CD4-positive, alpha-beta T cell treated with Interleukin-2 at 100 ng/mL for 4 hours (primary cell): Measurements from ENCODE around the gene SARNP.
"Not testable (repeated sequence)": the region's sequence is repeated elsewhere in the genome, so short reads cannot be mapped to it uniquely, and the experiment has no call there.

Source experiments
- DNase-seq: peaks from one replicate; pipeline ENCODE4 v3.0.0-alpha.2; 2020; ENCODE audit warnings: low spot score

The SARNP gene, protein sequence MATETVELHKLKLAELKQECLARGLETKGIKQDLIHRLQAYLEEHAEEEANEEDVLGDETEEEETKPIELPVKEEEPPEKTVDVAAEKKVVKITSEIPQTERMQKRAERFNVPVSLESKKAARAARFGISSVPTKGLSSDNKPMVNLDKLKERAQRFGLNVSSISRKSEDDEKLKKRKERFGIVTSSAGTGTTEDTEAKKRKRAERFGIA

DNA sequence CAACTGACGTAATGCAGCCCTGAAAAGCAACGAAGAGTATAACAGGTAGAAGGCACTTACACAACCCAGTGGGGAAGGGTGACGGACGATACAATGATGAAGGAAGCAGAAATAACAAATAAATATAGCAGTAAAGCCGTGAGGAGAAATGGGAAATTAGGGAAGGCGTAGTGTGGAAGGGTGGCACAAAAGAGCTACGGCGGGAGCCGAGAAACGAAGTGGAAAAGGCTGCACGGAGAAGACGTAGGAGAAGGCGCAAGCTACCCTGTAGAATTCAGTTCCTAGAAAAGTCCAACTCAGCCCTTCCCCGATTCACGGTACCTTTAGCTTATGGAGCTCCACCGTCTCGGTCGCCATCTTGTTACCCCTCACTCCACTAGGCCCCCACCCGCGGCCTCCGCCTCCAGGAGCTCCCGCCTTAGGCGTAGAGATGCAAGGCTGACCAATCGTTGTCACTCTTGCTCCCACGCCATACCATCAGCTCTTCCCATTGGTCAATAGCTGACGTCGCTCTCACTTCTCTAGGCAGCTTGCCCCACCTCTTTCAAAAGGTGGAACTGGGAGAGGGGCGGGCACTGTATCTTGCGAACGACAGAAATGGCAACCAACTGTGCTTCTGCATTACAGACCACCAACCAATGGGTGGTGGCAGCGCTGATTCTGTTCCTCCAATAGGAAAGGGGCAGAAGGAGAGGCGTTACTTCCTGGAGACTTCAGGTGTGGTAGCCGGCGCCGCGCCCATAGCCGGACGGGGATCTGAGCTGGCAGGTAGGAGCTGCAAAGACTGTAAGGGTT lies at the start of gene SARNP, which contains the start of gene ORMDL2:
SARNP (minus strand) TSS at position 380 of the 795 bp plus-strand sequence; CDS start at position 357, 23 bp downstream.
ORMDL2 (plus strand) TSS at position 697 of the 795 bp plus-strand sequence. CDS start 959 bp downstream, outside the sequence.
- DNase-seq, result peak; percentile 99

DNA sequence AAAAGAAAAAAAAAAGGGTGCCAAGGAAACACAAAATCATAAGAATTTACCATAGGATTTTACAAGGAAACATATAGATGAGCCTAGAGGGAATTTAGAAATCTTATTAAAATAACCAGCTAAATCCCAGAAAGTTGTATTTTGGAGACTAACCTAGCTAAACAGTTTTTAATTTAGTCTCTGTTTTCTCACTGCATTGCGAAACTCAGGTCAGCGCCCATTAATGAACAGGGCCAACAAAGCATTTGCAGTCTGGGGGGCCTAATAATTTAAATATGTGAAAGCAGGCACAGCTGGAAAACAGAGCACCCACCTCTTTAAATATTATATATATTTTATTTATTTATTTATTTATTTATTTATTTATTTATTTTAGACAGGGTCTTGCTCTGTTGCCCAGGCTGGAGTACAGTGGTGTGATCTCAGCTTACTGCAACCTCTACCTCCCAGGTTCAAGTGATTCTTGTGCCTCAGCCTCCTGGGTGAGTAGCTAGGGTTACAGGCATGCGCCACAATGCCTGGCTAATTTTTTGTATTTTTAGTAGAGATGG lies 49.0 kb upstream of the SARNP start:
- not testable (repeated sequence) for DNase-seq

DNA sequence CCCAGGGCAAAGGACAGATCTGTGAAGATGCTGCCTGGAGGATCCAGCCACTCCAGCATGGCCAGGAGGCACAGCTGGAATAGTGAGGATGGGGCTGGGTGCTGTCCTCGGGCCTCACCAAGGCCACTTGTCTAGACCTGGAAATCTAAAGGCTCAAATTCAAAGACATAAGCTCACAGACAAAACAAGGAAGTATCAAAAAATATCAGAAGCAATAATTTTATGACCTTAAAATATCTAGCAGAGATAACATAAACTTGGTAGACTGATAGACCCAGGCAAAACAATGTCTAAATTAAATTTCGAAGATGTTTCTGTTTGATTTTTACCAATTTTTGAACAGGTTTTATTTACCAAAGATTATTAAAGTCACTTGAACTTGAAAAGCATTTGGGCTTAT lies 47.8 kb upstream of the SARNP start:
- DNase-seq, result no peak

DNA sequence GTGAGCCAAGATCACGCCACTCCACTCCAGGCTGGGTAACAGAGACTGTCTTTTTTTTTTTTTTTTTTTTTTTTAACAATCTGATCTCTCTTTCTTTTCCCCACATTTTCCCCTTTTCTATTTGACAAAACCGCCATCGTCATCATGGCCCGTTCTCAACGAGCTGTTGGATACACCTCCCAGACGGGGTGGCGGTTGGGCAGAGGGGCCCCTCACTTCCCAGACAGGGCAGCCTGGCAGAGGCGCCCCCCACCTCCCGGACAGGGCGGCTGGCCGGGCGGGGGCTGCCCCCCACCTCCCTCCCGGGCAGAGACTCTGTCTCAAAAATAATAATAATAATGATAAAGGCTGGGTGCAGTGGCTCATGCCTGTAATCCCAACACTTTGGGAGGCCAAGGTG lies 45.4 kb upstream of the SARNP start:
- not testable (repeated sequence) for DNase-seq

- DNase-seq, result no peak
These were observed 44.8 kb upstream of the SARNP start for GRCh38 chr12:55862286-55862685.

GRCh38 chr12:55861871-55862270 lies 44.3 kb upstream of the SARNP start:
- no peak for DNase-seq

GRCh38 chr12:55861396-55861795 lies 43.9 kb upstream of the SARNP start:
- DNase-seq, result no peak

- no peak for DNase-seq
These were observed 35.2 kb upstream of the SARNP start for GRCh38 chr12:55852740-55853139.

GRCh38 chr12:55850893-55851292 lies 33.4 kb upstream of the SARNP start:
- DNase-seq, result no peak

DNA sequence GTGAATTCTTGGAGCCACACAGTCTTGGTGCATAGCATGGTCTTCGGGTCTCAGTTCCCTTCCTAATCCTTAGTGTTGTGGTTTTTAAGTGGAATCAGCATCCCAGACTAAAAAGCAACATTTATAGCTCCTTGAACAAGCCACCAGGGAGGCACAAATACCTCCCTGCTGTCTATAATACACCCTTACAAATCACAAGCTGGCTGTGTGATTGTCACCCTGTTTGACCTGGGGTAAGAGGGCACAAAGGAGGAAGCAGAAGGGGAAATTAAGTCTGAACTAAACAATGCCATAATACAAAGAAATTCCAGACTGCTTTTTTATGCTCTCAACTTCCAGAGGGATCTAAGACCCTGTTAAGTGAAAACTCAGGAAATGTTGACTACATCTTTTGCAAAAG lies 32.9 kb upstream of the SARNP start:
- DNase-seq, result no peak

GRCh38 chr12:55849616-55850343 lies 32.3 kb upstream of the SARNP start:
- DNase-seq, result no peak

DNA sequence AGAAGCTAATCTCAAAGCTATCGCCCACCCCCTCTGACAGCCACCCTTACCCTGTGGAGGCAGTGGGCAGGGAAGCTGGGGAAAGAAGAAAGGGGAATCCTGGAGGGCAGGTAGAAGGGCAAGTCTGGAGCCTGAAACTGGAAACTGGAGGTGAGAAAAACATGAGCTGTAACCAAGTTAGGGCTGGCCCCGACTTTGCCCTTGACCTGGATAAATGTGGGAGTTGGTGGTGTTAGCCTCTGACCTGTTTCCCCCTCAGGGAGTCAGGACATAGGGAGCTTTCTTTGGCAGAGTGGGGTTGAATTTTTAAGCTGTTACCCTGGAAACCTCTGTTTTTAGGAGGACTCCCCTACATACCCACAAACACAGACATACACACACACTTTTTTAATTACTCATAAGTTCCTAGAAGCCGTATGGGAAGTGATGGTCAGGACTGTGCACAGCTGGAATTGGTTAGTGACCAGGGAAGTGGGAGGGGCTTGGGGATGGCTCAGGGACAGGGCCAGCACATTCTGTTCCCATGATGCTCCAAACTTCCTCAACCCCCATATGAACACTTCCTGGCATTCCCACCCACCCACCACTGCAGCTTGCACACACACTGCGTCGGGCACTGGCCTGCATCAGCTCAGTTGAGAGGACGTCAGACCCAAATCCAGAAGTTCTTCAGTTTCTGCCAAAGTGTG lies 30.2 kb upstream of the SARNP start:
- DNase-seq, result peak; percentile 16

GRCh38 chr12:55847033-55847432 lies 29.5 kb upstream of the SARNP start:
- DNase-seq, result no peak

GRCh38 chr12:55845785-55846496 lies 28.4 kb upstream of the SARNP start:
- no peak for DNase-seq

- DNase-seq, result no peak
These were observed 27.8 kb upstream of the SARNP start for GRCh38 chr12:55845361-55845760.

- no peak for DNase-seq
These were observed 27.4 kb upstream of the SARNP start for GRCh38 chr12:55844961-55845360.

DNA sequence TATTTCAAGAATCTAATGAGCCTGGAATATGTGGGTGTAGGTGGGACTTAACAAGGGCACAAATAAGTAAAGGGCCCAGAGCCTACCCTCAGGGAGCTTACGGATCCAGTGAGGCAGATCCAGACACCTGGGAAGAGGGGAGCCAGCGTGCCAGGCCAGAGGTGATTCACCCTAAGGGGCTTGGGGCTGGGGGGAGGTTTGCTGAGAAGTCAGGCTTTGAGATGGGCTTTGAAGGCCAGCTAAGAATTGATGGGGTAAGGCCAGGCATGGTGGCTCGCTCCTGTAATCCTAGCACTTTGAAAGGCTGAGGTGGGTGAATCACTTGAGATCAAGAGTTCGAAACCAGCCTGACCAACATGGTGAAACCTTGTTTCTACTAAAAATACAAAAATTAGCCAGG lies 25.9 kb upstream of the SARNP start:
- DNase-seq, result no peak

- no peak for DNase-seq
These were observed 25.3 kb upstream of the SARNP start, which contains the start of gene MMP19 for GRCh38 chr12:55842681-55843429. Gene MMP19, minus strand, starts transcription at chr12:55842936. Its CDS starts 106 bp downstream, at chr12:55842830.

DNA sequence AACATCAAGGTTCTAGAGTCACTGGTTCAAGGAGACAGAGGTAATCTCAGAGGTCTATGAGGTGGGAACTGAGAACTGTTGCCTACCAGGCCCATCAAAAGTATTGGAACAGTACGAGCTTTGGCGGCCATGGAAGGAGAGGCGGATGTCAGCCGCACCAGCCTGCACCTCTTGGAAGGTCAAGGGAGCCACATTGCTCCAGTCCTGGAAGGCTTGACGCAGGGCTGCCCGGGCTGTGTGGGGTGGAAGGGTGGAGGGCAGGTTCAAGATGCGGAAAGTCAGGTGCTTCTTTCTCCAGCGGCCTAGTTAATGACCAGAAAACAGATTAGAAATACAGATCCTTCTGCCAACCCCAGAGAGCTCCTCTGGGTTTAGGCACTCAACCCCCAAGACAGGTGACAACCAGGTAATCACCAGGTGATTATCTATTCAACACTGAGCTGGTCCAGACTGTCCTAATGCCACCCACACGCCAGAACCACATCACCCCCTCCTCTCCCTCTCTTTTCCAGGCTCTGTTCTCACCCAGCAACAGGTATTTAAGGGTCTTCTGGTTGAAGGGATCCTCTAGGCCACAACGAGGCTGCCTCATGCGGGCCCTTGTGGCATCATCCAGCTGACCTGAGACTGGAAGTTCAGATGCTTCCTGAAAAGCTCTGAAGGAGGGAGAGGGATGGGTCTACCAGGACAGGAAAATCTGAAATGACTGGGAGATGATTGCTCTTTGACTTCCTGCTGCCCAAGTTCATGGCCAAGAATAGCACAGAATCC lies 23.2 kb upstream of the SARNP start:
- DNase-seq, result no peak
